Osteocyte (in vitro differentiated cells): ENCODE measurements around the gene ACP5. TPM values are rescaled to one million over a fixed set of nuclear protein-coding genes. Genes with fewer than 3 reads are reported as not detected.
A peak's percentile ranks its signal among the peaks of the same experiment; 100 is the strongest.
"Not testable (repeated sequence)": the region's sequence is repeated elsewhere in the genome, so short reads cannot be mapped to it uniquely, and the experiment has no call there.

Experiments used
- DNase-seq: peaks from one replicate; pipeline ENCODE4 v3.0.0; 2021; ENCODE audit warnings: mixed read lengths; ENCODE audit not compliant: unreplicated experiment; ENCODE audit errors: extremely low spot score
- H3K27ac Mint-ChIP-seq: one replicate; pipeline ENCODE4 v1.8.0; 2021; ENCODE audit warnings: mild to moderate bottlenecking, mixed read lengths; ENCODE audit not compliant: unreplicated experiment
- H3K27me3 Mint-ChIP-seq: one replicate; pipeline ENCODE4 v1.8.0; 2021; ENCODE audit warnings: mixed read lengths; ENCODE audit not compliant: unreplicated experiment
- H3K36me3 Mint-ChIP-seq: one replicate; pipeline ENCODE4 v1.8.0; 2021; ENCODE audit warnings: mixed read lengths; ENCODE audit not compliant: unreplicated experiment
- H3K4me1 Mint-ChIP-seq: one replicate; pipeline ENCODE4 v1.8.0; 2021; ENCODE audit warnings: mixed read lengths; ENCODE audit not compliant: unreplicated experiment
- H3K4me3 Mint-ChIP-seq: one replicate; pipeline ENCODE4 v1.8.0; 2021; ENCODE audit warnings: mild to moderate bottlenecking, moderate library complexity, mixed read lengths; ENCODE audit not compliant: unreplicated experiment
- H3K9me3 Mint-ChIP-seq: one replicate; pipeline ENCODE4 v1.8.0; 2021; ENCODE audit warnings: mixed read lengths; ENCODE audit not compliant: unreplicated experiment
- total RNA-seq: library from RNA; stranded (reverse); gene quantifications from 2 replicates; pipeline ENCODE4 v1.2.1, GENCODE V29; 2021
- TF ChIP-seq, protein P1 (sequence below): fragments of 200-600 bp; sonication (generic); IDR thresholded peaks from 2 replicates; pipeline ENCODE4 v1.5.0; 2021; ENCODE audit warnings: antibody characterized with exemption, mild to moderate bottlenecking, moderate library complexity

ACP5 gene
- total RNA-seq, 1 donor from 2014 or later = 1.6 TPM

DNA sequence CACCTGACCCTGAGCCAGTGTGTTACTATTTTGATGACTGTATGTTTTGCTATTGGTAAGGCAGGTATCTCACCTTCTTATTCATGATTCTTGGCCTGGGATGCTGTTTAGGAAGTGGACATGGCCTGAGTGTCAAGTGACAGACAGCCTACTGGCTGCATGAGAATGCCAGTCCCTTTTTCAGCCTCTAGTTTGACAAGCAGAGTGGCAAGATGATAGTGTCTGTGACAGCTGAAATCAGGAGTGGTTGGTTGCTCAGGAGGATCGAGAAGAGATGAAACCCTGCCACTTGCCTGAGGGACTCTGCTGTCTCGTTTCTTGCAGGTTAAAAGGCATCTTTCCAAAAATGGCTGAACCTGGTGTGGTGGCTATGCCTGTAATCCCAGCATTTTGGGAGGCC lies 11.3 kb downstream of the ACP5 start:
- no peak overlapping the region for H3K27ac Mint-ChIP-seq
- H3K4me1 Mint-ChIP-seq = no peaks in the 10 kb centered on the region
- H3K27me3 Mint-ChIP-seq = no peaks in the 10 kb centered on the region
- H3K4me3 Mint-ChIP-seq = no peak overlapping the region
- no peak for DNase-seq
- H3K36me3 Mint-ChIP-seq = no peaks in the 10 kb centered on the region
- TF ChIP-seq, protein P1, sequence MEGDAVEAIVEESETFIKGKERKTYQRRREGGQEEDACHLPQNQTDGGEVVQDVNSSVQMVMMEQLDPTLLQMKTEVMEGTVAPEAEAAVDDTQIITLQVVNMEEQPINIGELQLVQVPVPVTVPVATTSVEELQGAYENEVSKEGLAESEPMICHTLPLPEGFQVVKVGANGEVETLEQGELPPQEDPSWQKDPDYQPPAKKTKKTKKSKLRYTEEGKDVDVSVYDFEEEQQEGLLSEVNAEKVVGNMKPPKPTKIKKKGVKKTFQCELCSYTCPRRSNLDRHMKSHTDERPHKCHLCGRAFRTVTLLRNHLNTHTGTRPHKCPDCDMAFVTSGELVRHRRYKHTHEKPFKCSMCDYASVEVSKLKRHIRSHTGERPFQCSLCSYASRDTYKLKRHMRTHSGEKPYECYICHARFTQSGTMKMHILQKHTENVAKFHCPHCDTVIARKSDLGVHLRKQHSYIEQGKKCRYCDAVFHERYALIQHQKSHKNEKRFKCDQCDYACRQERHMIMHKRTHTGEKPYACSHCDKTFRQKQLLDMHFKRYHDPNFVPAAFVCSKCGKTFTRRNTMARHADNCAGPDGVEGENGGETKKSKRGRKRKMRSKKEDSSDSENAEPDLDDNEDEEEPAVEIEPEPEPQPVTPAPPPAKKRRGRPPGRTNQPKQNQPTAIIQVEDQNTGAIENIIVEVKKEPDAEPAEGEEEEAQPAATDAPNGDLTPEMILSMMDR = no peak
- no peaks in the 10 kb centered on the region for H3K9me3 Mint-ChIP-seq

DNA sequence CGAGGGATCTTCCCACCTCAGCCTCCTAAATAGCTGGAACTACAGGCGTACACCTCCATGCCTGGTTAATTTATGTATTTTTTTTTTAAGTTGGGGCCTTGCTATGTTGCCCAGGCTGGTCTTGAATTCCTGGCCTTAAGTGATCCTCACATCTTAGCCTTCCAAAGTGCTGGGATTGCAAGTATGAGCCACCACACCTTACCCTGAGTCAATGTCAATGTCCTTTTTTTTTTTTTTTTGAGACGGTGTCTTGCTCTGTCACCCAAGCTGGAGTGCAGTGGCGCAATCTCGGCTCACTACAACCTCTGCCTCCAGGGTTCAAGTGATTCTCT lies 11.8 kb downstream of the ACP5 start:
- not testable (repeated sequence) for H3K4me3 Mint-ChIP-seq, H3K9me3 Mint-ChIP-seq, H3K4me1 Mint-ChIP-seq, H3K36me3 Mint-ChIP-seq, H3K27me3 Mint-ChIP-seq, DNase-seq, H3K27ac Mint-ChIP-seq

DNA sequence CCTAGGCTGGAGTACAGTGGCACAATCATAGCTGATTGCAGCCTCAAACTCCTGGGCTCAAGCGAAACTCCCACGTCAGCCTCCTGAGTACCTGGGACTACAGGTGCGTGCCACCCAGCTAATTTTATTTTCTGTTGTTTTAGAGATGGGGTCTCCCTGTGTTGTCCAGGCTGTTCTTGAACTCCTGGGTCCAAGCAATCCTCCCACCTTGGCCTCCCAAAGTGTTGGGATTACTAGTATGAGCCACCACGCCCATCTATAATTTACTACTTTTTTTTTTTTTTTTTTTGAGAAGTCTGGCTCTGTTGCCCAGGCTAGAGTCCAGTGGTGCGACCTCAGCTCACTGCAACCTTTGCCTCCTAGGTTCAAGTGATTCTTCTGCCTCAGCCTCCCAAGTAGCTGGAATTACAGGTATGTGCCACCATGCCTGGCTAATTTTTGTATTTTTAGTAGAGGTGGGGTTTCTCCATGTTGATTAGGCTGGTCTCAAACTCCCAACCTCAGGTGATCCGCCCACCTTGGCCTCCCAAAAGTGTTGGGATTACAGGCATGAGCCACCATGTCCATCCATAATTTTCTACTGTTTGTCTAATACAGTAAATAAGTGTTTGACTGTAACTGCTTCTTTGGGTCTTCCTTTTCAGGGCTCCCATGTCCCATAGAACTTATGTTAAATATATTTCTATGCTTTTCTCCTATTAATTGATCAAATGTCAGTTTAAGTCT lies 13.2 kb downstream of the ACP5 start:
- not testable (repeated sequence) for DNase-seq, H3K4me3 Mint-ChIP-seq, H3K9me3 Mint-ChIP-seq, H3K4me1 Mint-ChIP-seq, H3K27ac Mint-ChIP-seq, H3K27me3 Mint-ChIP-seq, H3K36me3 Mint-ChIP-seq

DNA sequence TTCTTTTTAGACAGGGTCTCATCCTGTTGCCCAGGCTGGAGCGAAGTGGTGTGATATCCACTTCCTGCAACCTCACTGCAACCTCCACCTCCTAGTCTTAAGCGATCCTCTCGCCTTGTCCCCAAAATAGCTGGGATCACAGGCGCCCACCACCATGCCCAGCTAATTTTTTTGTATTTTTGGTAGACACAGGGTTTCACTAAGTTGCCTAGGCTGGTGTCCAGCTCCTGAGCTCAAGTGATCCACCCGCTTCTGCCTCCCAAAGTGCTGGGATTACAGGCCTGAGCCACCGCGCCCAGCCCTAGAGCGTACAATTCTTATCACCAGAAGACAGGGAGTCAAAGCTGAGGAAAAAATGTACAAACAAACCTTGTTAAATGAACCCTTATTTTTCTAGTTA lies 13.9 kb downstream of the ACP5 start:
- Mint-ChIP-seq H3K27ac (no peak overlapping the region), H3K4me3 (no peak overlapping the region), H3K4me1 (peaks cover 14% of the 10 kb centered on the region), H3K9me3 (no peaks in the 10 kb centered on the region), H3K27me3 (no peaks in the 10 kb centered on the region), H3K36me3 (no peaks in the 10 kb centered on the region)
- no peak for DNase-seq
- TF ChIP-seq, protein P1 = no peak

DNA sequence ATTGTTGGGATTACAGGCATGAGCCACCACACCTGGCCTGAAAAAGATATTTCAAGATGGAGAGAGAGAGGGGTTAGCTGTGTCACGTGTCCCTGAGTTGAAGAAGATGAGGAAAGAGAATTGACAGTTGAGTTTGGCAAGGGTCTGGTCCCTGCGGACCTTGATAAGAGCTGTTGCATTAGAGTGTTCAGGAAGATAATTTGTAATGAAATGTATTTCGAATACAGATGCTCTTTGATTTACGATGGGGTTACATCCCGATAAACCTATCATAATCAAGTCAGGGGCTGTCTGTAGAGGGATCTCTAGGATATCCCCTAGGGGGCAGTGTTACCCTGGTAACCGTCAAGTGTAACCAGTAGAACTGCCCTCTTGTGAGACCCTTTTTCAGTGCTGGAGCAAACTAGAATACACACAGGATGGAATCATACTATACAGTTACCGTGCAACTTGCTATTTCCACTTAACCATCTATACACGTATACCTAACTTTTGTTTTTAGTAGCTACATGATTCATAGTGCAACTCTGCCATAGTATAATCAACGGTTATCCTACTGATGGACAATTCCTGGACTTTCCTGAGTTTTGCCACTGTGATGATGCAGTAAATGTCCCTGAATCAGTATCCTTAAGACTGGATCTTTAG lies 16.9 kb downstream of the ACP5 start:
- H3K4me1 Mint-ChIP-seq = peaks cover 29% of the 10 kb centered on the region
- peak overlapping the region; percentile 64 for H3K4me3 Mint-ChIP-seq

More for the DNA sequence above, 16.9 kb downstream of the ACP5 start:
- TF ChIP-seq, protein P1 = peak; percentile 68
- no peak for DNase-seq
- Mint-ChIP-seq H3K36me3 (peaks cover 2% of the 10 kb centered on the region), H3K27ac (no peak overlapping the region), H3K27me3 (no peaks in the 10 kb centered on the region), H3K9me3 (no peaks in the 10 kb centered on the region)
